Uterus (tissue), 4 donors: Measurements from ENCODE around the gene ACSF3. TPM values are rescaled to one million over a fixed set of nuclear protein-coding genes. Genes with fewer than 3 reads are reported as not detected.

Source experiments
- DNase-seq, 2 donors: peaks; one replicate each; pipeline ENCODE4 v3.0.0-alpha.2; 2019 to 2020
- H3K27ac ChIP-seq, 2 donors: fragments of 200-600 bp; sonication (generic); 1 replicate in 1 of 2; 2 replicates in 1 of 2; pipeline ENCODE4 v1.5.1; 2016 to 2018
- H3K27me3 ChIP-seq, 2 donors: fragments of 200-600 bp; sonication (generic); one replicate each; pipeline ENCODE4 v1.5.1; 2018 to 2019; ENCODE audit warnings: control low read depth in 1 of 2
- H3K36me3 ChIP-seq, 2 donors: fragments of 200-600 bp; sonication (generic); one replicate each; pipeline ENCODE4 v1.5.1; 2019; ENCODE audit warnings: control low read depth in 1 of 2
- H3K4me1 ChIP-seq, 2 donors: fragments of 200-600 bp; sonication (generic); one replicate each; pipeline ENCODE4 v1.5.1; 2018 to 2019; ENCODE audit warnings: control low read depth in 1 of 2
- H3K4me3 ChIP-seq, 2 donors: fragments of 200-600 bp; sonication (generic); 1 replicate in 1 of 2; 2 replicates in 1 of 2; pipeline ENCODE4 v1.5.1; 2018 to 2019; ENCODE audit warnings: mild to moderate bottlenecking in 1 of 2
- H3K9me3 ChIP-seq, 2 donors: fragments of 200-600 bp; sonication (generic); one replicate each; pipeline ENCODE4 v1.5.1; 2019; ENCODE audit warnings: control low read depth in 1 of 2
- CTCF ChIP-seq, 4 experiments: fragments of 200-600 bp in 2 of 4; fragments of 450-650 bp in 2 of 4; sonication (generic) in 2 of 4; IDR thresholded peaks; one replicate each; pipeline ENCODE4 v1.5.1; 2016 to 2019; ENCODE audit warnings: antibody characterized with exemption in 4 of 4, mild to moderate bottlenecking in 2 of 4, moderate library complexity in 1 of 4
- POLR2A ChIP-seq, 2 donors: fragments of 450-650 bp; IDR thresholded peaks; one replicate each; pipeline ENCODE4 v1.6.1; 2016; ENCODE audit warnings: antibody characterized with exemption in 2 of 2, mild to moderate bottlenecking in 1 of 2, moderate library complexity in 1 of 2
- intact Hi-C: fragments of 100-400 bp; cut with DNase I; formaldehyde crosslinking; loops from one replicate; pipeline ENCODE4 v1.15.1; 2023; ENCODE audit warnings: low total_unique reads
- total RNA-seq, 4 donors: library from RNA; depleted of rRNA in 3 of 4; stranded (reverse); fragments of >200 nt in 3 of 4; gene quantifications; one replicate each; pipeline versions ENCODE4 v1.1.0 to v1.2.4, GENCODE V29; 2014 to 2023
- donor health status: DM: yes; HTN: yes; CAD: no.

ACSF3 gene
- total RNA-seq, 4 donors from 2014 or later = 7.4 to 39.0 (median 18.2) TPM

- H3K4me1 ChIP-seq = no peaks in the 10 kb centered on the region
- H3K9me3 ChIP-seq = no peaks in the 10 kb centered on the region
- no peak overlapping the region for H3K27ac ChIP-seq
- intact Hi-C loops = no loop called here
- no peak for DNase-seq
- no peaks in the 10 kb centered on the region for H3K36me3 ChIP-seq
- TF ChIP-seq CTCF (IDR thresholded peaks at IDR 0.05) = no peak
- no peak for TF ChIP-seq POLR2A (IDR thresholded peaks at IDR 0.05)
- no peak overlapping the region for H3K4me3 ChIP-seq
- peaks cover 19 to 23% of the 10 kb centered on the region in 2 donors for H3K27me3 ChIP-seq
These were observed 79.7 kb downstream of the ACSF3 start for GRCh38 chr16:89173174-89173921.

GRCh38 chr16:89174055-89174827 is 80.6 kb downstream of the ACSF3 start:
- TF ChIP-seq POLR2A (IDR thresholded peaks at IDR 0.05) (no peak), CTCF (IDR thresholded peaks at IDR 0.05) (no peak)
- Histone ChIP-seq H3K27me3 (peaks cover 13 to 21% of the 10 kb centered on the region in 2 donors), H3K4me3 (no peak overlapping the region), H3K4me1 (no peaks in the 10 kb centered on the region), H3K27ac (no peak overlapping the region), H3K36me3 (no peaks in the 10 kb centered on the region), H3K9me3 (no peaks in the 10 kb centered on the region)
- DNase-seq = no peak
- intact Hi-C loops = no loop called here

- Histone ChIP-seq H3K4me3 (no peak overlapping the region), H3K36me3 (no peaks in the 10 kb centered on the region), H3K27ac (no peak overlapping the region), H3K4me1 (no peaks in the 10 kb centered on the region), H3K9me3 (no peaks in the 10 kb centered on the region), H3K27me3 (peaks cover 10 to 15% of the 10 kb centered on the region in 2 donors)
- no peak for DNase-seq
- intact Hi-C loops = no loop called here
- no peak for TF ChIP-seq CTCF (IDR thresholded peaks at IDR 0.05)
- no peak for TF ChIP-seq POLR2A (IDR thresholded peaks at IDR 0.05)
These were observed 81.2 kb downstream of the ACSF3 start for GRCh38 chr16:89174877-89175276.

GRCh38 chr16:89175280-89176146 is 81.9 kb downstream of the ACSF3 start:
- Histone ChIP-seq H3K27me3 (peaks cover 3 to 10% of the 10 kb centered on the region in 2 donors), H3K9me3 (no peaks in the 10 kb centered on the region), H3K36me3 (no peaks in the 10 kb centered on the region), H3K4me1 (no peaks in the 10 kb centered on the region), H3K4me3 (no peak overlapping the region), H3K27ac (no peak overlapping the region)
- TF ChIP-seq CTCF (IDR thresholded peaks at IDR 0.05) = no peak
- TF ChIP-seq POLR2A (IDR thresholded peaks at IDR 0.05) = no peak
- intact Hi-C loops = no loop called here
- no peak for DNase-seq
